GM12874 (cell line): ENCODE results near the gene MACF1.

Experiments
- CTCF ChIP-seq: IDR thresholded peaks from 2 replicates; pipeline ENCODE4 v1.5.1; 2011; ENCODE audit warnings: low read depth, mild to moderate bottlenecking, control low read depth, low read length, moderate library complexity; ENCODE audit not compliant: insufficient read depth

MACF1 gene

GRCh38 chr1:39183503-39184353 is 20.8 kb upstream of the MACF1 start:
- peak; percentile 70 for TF ChIP-seq CTCF

- TF ChIP-seq CTCF: no peak
Observed at GRCh38 chr1:39184354-39184818, 20.1 kb upstream of the MACF1 start.

- TF ChIP-seq CTCF: no peak
Observed at GRCh38 chr1:39187275-39188046, 17.0 kb upstream of the MACF1 start.

GRCh38 chr1:39189592-39190041 is 14.9 kb upstream of the MACF1 start:
- TF ChIP-seq CTCF: no peak

- no peak for TF ChIP-seq CTCF
Observed at GRCh38 chr1:39190096-39190495, 14.4 kb upstream of the MACF1 start.

GRCh38 chr1:39194398-39195051 is 10.0 kb upstream of the MACF1 start:
- no peak for TF ChIP-seq CTCF
